H9 (cell line): Measurements from ENCODE around the gene TANGO6. TPM values are rescaled to one million over a fixed set of nuclear protein-coding genes. Genes with fewer than 3 reads are reported as not detected.

ENCODE experiments used
- DNase-seq: peaks from one replicate; pipeline ENCODE4 v3.0.0-alpha.2; 2017
- H2AFZ ChIP-seq: one replicate; pipeline ENCODE4 v1.6.1; 2013; ENCODE audit warnings: mild to moderate bottlenecking, low read length, control low read depth, moderate library complexity
- H2AK5ac ChIP-seq: 2 replicates; pipeline ENCODE4 v1.6.1; 2013; ENCODE audit warnings: low read length, control low read depth, mixed read lengths; ENCODE audit not compliant: insufficient read length
- H2BK120ac ChIP-seq: one replicate; pipeline ENCODE4 v1.6.1; 2013; ENCODE audit warnings: low read depth, mild to moderate bottlenecking, low read length, control low read depth, inconsistent platforms; ENCODE audit not compliant: poor library complexity, severe bottlenecking
- H2BK12ac ChIP-seq: 2 replicates; pipeline ENCODE4 v1.6.1; 2013; ENCODE audit warnings: low read length, control low read depth, mixed read lengths, low read depth; ENCODE audit not compliant: insufficient read length
- H2BK15ac ChIP-seq: 2 replicates; pipeline ENCODE4 v1.6.1; 2013; ENCODE audit warnings: low read depth, low read length, control low read depth
- H2BK20ac ChIP-seq: one replicate; pipeline ENCODE4 v1.6.1; 2013; ENCODE audit warnings: low read depth, mild to moderate bottlenecking, low read length, control low read depth, inconsistent platforms; ENCODE audit not compliant: poor library complexity, severe bottlenecking
- H2BK5ac ChIP-seq: 2 replicates; pipeline ENCODE4 v1.6.1; 2013; ENCODE audit warnings: low read length, control low read depth, mixed read lengths; ENCODE audit not compliant: insufficient read length
- H3K14ac ChIP-seq: 2 replicates; pipeline ENCODE4 v1.6.1; 2013; ENCODE audit warnings: low read length, control low read depth; ENCODE audit not compliant: insufficient read depth
- H3K18ac ChIP-seq: 2 replicates; pipeline ENCODE4 v1.6.1; 2013; ENCODE audit warnings: low read depth, mild to moderate bottlenecking, mixed read lengths, low read length, control low read depth; ENCODE audit not compliant: insufficient read length
- H3K23ac ChIP-seq: 2 replicates; pipeline ENCODE4 v1.6.1; 2013; ENCODE audit warnings: low read length, control low read depth, mixed read lengths, low read depth; ENCODE audit not compliant: insufficient read length
- H3K23me2 ChIP-seq: 2 replicates; pipeline ENCODE4 v1.6.1; 2013; ENCODE audit warnings: low read depth, mild to moderate bottlenecking, mixed read lengths, low read length, control low read depth; ENCODE audit not compliant: insufficient read length, poor library complexity, severe bottlenecking
- H3K27ac ChIP-seq: 2 replicates; pipeline ENCODE4 v1.5.1; 2013; ENCODE audit warnings: low read length, control low read depth, mixed read lengths, low read depth; ENCODE audit not compliant: insufficient read length
- H3K27me3 ChIP-seq: 2 replicates; pipeline ENCODE4 v1.6.1; 2013; ENCODE audit warnings: low read length, control low read depth, inconsistent platforms; ENCODE audit not compliant: insufficient read depth
- H3K4ac ChIP-seq: 2 replicates; pipeline ENCODE4 v1.6.1; 2013; ENCODE audit warnings: low read depth, mild to moderate bottlenecking, control low read depth, inconsistent platforms, low read length, moderate library complexity
- H3K4me1 ChIP-seq: 2 replicates; pipeline ENCODE4 v1.6.1; 2013; ENCODE audit warnings: low read length, control low read depth, inconsistent platforms; ENCODE audit not compliant: insufficient read depth
- H3K4me2 ChIP-seq: 2 replicates; pipeline ENCODE4 v1.6.1; 2013; ENCODE audit warnings: low read length, control low read depth, mixed read lengths; ENCODE audit not compliant: insufficient read length, insufficient read depth
- H3K56ac ChIP-seq: 2 replicates; pipeline ENCODE4 v1.6.1; 2013; ENCODE audit warnings: low read depth, mild to moderate bottlenecking, mixed read lengths, low read length, control low read depth; ENCODE audit not compliant: insufficient read length
- H3K79me1 ChIP-seq: 2 replicates; pipeline ENCODE4 v1.6.1; 2013; ENCODE audit warnings: low read depth, mild to moderate bottlenecking, moderate library complexity, low read length, control low read depth, inconsistent platforms; ENCODE audit not compliant: insufficient read depth, poor library complexity, severe bottlenecking
- H3K79me2 ChIP-seq: 2 replicates; pipeline ENCODE4 v1.6.1; 2013; ENCODE audit warnings: low read length, control low read depth, inconsistent platforms; ENCODE audit not compliant: insufficient read depth
- H3K9ac ChIP-seq: 2 replicates; pipeline ENCODE4 v1.6.1; 2013; ENCODE audit warnings: low read length, control low read depth, mixed read lengths; ENCODE audit not compliant: insufficient read length; ENCODE audit errors: extremely low read depth
- H3K9me3 ChIP-seq: one replicate; pipeline ENCODE4 v1.6.1; 2013; ENCODE audit warnings: low read depth, low read length, inconsistent platforms; ENCODE audit not compliant: control insufficient read depth
- H3T11ph ChIP-seq: one replicate; pipeline ENCODE4 v1.6.1; 2013; ENCODE audit warnings: mild to moderate bottlenecking, low read length, control low read depth, inconsistent platforms
- H4K20me1 ChIP-seq: one replicate; pipeline ENCODE4 v1.6.1; 2013; ENCODE audit not compliant: control insufficient read depth, insufficient read length, insufficient read depth
- H4K5ac ChIP-seq: 2 replicates; pipeline ENCODE4 v1.6.1; 2013; ENCODE audit warnings: low read depth, mild to moderate bottlenecking, mixed read lengths, low read length, control low read depth; ENCODE audit not compliant: insufficient read length
- H4K8ac ChIP-seq: replicated peaks from 2 replicates; pipeline ENCODE4 v1.6.1; 2013; ENCODE audit warnings: low read length, control low read depth, mixed read lengths, low read depth; ENCODE audit not compliant: insufficient read length
- H4K91ac ChIP-seq: 2 replicates; pipeline ENCODE4 v1.6.1; 2013; ENCODE audit warnings: low read depth, mild to moderate bottlenecking, moderate library complexity, mixed read lengths, low read length, control low read depth; ENCODE audit not compliant: insufficient read length
- H3K27ac Mint-ChIP-seq, 3 experiments: 2 replicates in 2 of 3; 3 replicates in 1 of 3; pipeline ENCODE4 v1.8.0; 2020 to 2021; ENCODE audit warnings: mixed read lengths in 3 of 3, mild to moderate bottlenecking in 1 of 3, moderate library complexity in 1 of 3
- H3K27me3 Mint-ChIP-seq: 2 replicates; pipeline ENCODE4 v1.8.0; 2021; ENCODE audit warnings: low read depth, mild to moderate bottlenecking, moderate library complexity, mixed read lengths
- H3K36me3 Mint-ChIP-seq, 3 experiments: 2 replicates in 2 of 3; 3 replicates in 1 of 3; pipeline ENCODE4 v1.8.0; 2020 to 2021; ENCODE audit warnings: low read depth in 3 of 3, mixed read lengths in 3 of 3; ENCODE audit not compliant: insufficient read depth in 1 of 3
- H3K4me1 Mint-ChIP-seq, 2 experiments: 2 replicates each; pipeline ENCODE4 v1.8.0; 2020; ENCODE audit warnings: mixed read lengths in 2 of 2
- H3K4me3 Mint-ChIP-seq, 2 experiments: 2 replicates in 1 of 2; 3 replicates in 1 of 2; pipeline ENCODE4 v1.8.0; 2020 to 2021; ENCODE audit warnings: mild to moderate bottlenecking in 2 of 2, mixed read lengths in 2 of 2, moderate library complexity in 1 of 2
- H3K9me3 Mint-ChIP-seq, 2 experiments: 2 replicates in 1 of 2; 3 replicates in 1 of 2; pipeline ENCODE4 v1.8.0; 2020; ENCODE audit warnings: mild to moderate bottlenecking in 2 of 2, mixed read lengths in 2 of 2, moderate library complexity in 1 of 2
- CTCF ChIP-seq: fragments of 200-600 bp; sonication (generic); conservative IDR thresholded peaks from 3 replicates; pipeline ENCODE4 v1.8.0; 2021; ENCODE audit warnings: antibody characterized with exemption, mild to moderate bottlenecking
- WGBS: extraction: QIAGEN DNeasy Blood & Tissue Kit; methylation state at CpG from one replicate; pipeline ENCODE4 v1.1.7; 2013; ENCODE audit warnings: missing lambda C conversion rate, low lambda C conversion rate, mixed read lengths; ENCODE audit not compliant: insufficient read length; ENCODE audit errors: extremely low coverage; 5-methylcytosine and 5-hydroxymethylcytosine counted together
- total RNA-seq: library from RNA; stranded (reverse); gene quantifications from 2 replicates; pipeline ENCODE4 v1.2.1, GENCODE V29; 2021

TANGO6 gene
- total RNA-seq, 1 experiment from 2014 or later = 12.0 TPM

DNA sequence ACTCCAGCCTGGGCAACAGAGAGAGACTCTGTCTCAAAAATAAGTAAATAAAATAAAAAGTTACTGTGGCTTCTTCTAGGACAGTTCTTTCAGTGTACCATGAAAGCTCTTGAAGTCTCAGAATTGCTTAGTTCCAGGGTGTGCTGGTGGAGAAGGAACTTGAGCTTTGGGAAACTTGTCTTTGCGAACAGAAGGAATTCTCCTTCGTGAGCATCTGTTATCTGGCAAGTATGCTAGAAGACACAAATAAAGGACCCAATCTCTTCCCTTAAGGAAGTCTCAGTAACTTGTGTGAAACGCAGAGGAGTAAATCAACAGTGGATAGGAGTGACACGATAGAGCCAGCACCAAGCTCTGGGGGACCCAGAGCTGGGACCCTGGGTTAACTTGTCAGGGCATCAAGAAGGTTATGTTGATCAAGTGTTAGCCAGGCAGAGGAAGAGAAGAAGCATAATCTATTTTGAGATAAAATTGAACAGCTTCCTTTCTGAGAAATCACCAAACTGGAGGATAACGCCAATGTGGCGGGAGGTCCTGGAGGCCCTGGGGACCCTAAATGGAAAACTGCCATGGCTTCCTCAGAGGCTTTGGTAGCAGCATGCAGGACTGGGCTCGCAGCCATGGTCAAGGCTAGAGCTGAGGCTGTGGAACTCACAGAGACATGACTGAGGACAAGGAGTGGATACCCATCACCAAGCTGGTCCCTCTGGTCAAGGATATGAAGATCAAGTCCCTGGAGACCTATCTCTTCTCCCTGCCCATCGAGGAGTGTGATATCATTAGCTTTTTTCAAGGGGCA, 190.0 kb downstream of the TANGO6 start:
- Histone ChIP-seq H3K9ac (no peak overlapping the region), H4K91ac (no peak overlapping the region), H3K14ac (no peak overlapping the region), H3K56ac (no peak overlapping the region), H3K9me3 (no peaks in the 10 kb centered on the region), H4K20me1 (no peaks in the 10 kb centered on the region), H3K79me1 (no peaks in the 10 kb centered on the region), H3K23ac (no peak overlapping the region), H3K4me2 (no peak overlapping the region), H2BK20ac (no peak overlapping the region), H4K8ac (no peak overlapping the region), H3K27me3 (no peaks in the 10 kb centered on the region), H3K23me2 (no peaks in the 10 kb centered on the region), H3T11ph (no peak overlapping the region), H2BK12ac (no peak overlapping the region), H2AK5ac (no peak overlapping the region), H3K79me2 (no peaks in the 10 kb centered on the region), H3K4ac (no peak overlapping the region), H2BK15ac (no peak overlapping the region), H2AFZ (no peak overlapping the region), H2BK5ac (no peak overlapping the region), H3K4me1 (no peaks in the 10 kb centered on the region), H3K18ac (no peak overlapping the region), H4K5ac (no peak overlapping the region), H3K27ac (no peak overlapping the region), H2BK120ac (no peak overlapping the region)
- no peak for TF ChIP-seq CTCF
- no CpG with 5 or more reads among the region's 8 CpGs for WGBS
- no peaks in the 10 kb centered on the region for H3K9me3 Mint-ChIP-seq
- H3K36me3 Mint-ChIP-seq = peaks cover 0 to 3% (median 0%) of the 10 kb centered on the region in 3 experiments; a peak in 1 of 7 replicates
- no peak overlapping the region; a peak in 1 of 7 replicates for H3K27ac Mint-ChIP-seq
- H3K4me1 Mint-ChIP-seq = peaks cover 0 to 3% of the 10 kb centered on the region in 2 experiments; a peak in 1 of 4 replicates
- no peak overlapping the region for H3K4me3 Mint-ChIP-seq
- DNase-seq = no peak
- H3K27me3 Mint-ChIP-seq = no peaks in the 10 kb centered on the region; the same call in 1 of the 2 replicates
